22Rv1 (cell line): ENCODE results near the gene SERPINI1.

ENCODE experiments used
- ZFX ChIP-seq: fragments of 450-650 bp; IDR thresholded peaks from 2 replicates; pipeline ENCODE4 v1.6.1; 2017; ENCODE audit warnings: antibody characterized with exemption, borderline replicate concordance
- TF ChIP-seq, protein P1 (sequence below): fragments of 450-650 bp; IDR thresholded peaks from 2 replicates; pipeline ENCODE4 v1.5.1; 2017; ENCODE audit warnings: mild to moderate bottlenecking

DNA sequence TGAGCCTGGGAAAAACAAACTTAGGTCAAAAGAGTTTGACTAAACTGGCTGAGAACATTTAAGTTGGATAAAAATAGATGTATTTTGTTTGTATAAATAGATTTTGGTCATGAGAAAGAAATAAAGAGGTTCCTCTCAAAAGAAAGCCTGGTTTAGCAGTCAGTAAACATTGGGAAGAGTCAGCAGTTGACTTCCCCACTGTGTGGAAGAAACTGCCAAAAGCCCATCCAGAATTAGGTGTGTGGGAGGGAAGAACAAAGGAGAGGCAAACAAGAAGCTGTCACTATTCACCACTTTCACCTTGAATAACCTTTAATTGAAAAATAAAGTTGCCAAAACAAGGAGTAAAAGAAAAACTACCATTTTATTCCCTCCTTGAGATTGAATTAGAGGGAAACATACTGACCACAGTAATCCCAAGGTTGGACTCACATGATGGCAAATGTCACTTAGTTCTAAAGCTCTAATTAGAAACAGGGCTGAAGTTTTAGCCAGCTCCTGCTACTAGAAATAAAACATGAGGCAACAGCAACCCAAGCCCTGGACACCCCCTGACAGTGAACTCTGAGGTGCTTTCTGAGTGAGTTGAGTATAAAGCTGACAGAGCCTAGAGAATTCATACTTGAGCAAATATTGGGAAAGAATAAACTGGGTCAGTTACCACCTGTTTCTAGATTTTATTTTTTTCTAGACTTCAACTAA, 139.3 kb downstream of the SERPINI1 start:
- TF ChIP-seq, protein P1, sequence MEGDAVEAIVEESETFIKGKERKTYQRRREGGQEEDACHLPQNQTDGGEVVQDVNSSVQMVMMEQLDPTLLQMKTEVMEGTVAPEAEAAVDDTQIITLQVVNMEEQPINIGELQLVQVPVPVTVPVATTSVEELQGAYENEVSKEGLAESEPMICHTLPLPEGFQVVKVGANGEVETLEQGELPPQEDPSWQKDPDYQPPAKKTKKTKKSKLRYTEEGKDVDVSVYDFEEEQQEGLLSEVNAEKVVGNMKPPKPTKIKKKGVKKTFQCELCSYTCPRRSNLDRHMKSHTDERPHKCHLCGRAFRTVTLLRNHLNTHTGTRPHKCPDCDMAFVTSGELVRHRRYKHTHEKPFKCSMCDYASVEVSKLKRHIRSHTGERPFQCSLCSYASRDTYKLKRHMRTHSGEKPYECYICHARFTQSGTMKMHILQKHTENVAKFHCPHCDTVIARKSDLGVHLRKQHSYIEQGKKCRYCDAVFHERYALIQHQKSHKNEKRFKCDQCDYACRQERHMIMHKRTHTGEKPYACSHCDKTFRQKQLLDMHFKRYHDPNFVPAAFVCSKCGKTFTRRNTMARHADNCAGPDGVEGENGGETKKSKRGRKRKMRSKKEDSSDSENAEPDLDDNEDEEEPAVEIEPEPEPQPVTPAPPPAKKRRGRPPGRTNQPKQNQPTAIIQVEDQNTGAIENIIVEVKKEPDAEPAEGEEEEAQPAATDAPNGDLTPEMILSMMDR = no peak
- no peak for TF ChIP-seq ZFX
